Liver (tissue), 9 donors: ENCODE results near the gene LGI1. TPM values are rescaled to one million over a fixed set of nuclear protein-coding genes. Genes with fewer than 3 reads are reported as not detected.

Experiments
- DNase-seq: peaks from one replicate; pipeline ENCODE4 v3.0.0-alpha.2; 2017; ENCODE audit warnings: low spot score
- H3K27ac ChIP-seq, 2 donors: one replicate each; pipeline ENCODE4 v1.7.0; 2013; ENCODE audit warnings: inconsistent platforms in 2 of 2, low read length in 2 of 2, control low read depth in 1 of 2, low read depth in 1 of 2, mild to moderate bottlenecking in 1 of 2
- H3K27me3 ChIP-seq, 4 donors: one replicate each; pipeline versions ENCODE4 v1.6.1 to v1.7.0; 2013; ENCODE audit warnings: low read length in 3 of 4, inconsistent platforms in 1 of 4, mild to moderate bottlenecking in 1 of 4, moderate library complexity in 1 of 4; ENCODE audit not compliant: control insufficient read depth in 4 of 4, insufficient read depth in 4 of 4
- H3K36me3 ChIP-seq, 4 donors: one replicate each; pipeline versions ENCODE4 v1.6.1 to v1.7.0; 2013; ENCODE audit warnings: low read length in 3 of 4, mild to moderate bottlenecking in 3 of 4, low read depth in 1 of 4, moderate library complexity in 1 of 4; ENCODE audit not compliant: control insufficient read depth in 4 of 4, insufficient read depth in 3 of 4
- H3K4me1 ChIP-seq, 4 donors: one replicate each; pipeline versions ENCODE4 v1.6.1 to v1.7.0; 2013; ENCODE audit warnings: low read length in 3 of 4, mild to moderate bottlenecking in 3 of 4, moderate library complexity in 1 of 4; ENCODE audit not compliant: control insufficient read depth in 4 of 4, insufficient read depth in 4 of 4
- H3K4me3 ChIP-seq, 3 donors: one replicate each; pipeline versions ENCODE4 v1.6.1 to v1.7.0; 2013; ENCODE audit warnings: low read length in 3 of 3, control low read depth in 1 of 3, low read depth in 1 of 3, mild to moderate bottlenecking in 1 of 3
- H3K9ac ChIP-seq, 2 donors: one replicate each; pipeline ENCODE4 v1.7.0; 2013; ENCODE audit warnings: low read length in 2 of 2, mild to moderate bottlenecking in 2 of 2, moderate library complexity in 2 of 2, control low read depth in 1 of 2, low read depth in 1 of 2
- H3K9me3 ChIP-seq, 4 donors: one replicate each; pipeline versions ENCODE4 v1.6.1 to v1.7.0; 2013; ENCODE audit warnings: low read length in 3 of 4; ENCODE audit not compliant: control insufficient read depth in 4 of 4
- ATF3 ChIP-seq: IDR thresholded peaks from 2 replicates; pipeline ENCODE4 v1.6.1; 2016; ENCODE audit warnings: antibody characterized with exemption
- CTCF ChIP-seq: fragments of 150-350 bp; IDR thresholded peaks from 2 replicates; pipeline ENCODE4 v1.5.1; 2017; ENCODE audit warnings: improper control_type of control experiment, low read depth, low read length; ENCODE audit not compliant: missing input control
- EGR1 ChIP-seq, 2 donors: IDR thresholded peaks; 2 replicates each; pipeline ENCODE4 v1.6.1; 2016 to 2018; ENCODE audit warnings: antibody characterized with exemption in 2 of 2, low read depth in 2 of 2
- FOXA1 ChIP-seq: IDR thresholded peaks from 2 replicates; pipeline ENCODE4 v1.6.1; 2016; ENCODE audit warnings: antibody characterized with exemption
- FOXA2 ChIP-seq: IDR thresholded peaks from 2 replicates; pipeline ENCODE4 v1.6.1; 2016; ENCODE audit warnings: antibody characterized with exemption
- GABPA ChIP-seq, 2 donors: IDR thresholded peaks in 1 of 2; conservative IDR thresholded peaks in 1 of 2; 2 replicates each; pipeline ENCODE4 v1.6.1; 2016; ENCODE audit warnings: antibody characterized with exemption in 2 of 2, mild to moderate bottlenecking in 1 of 2, moderate library complexity in 1 of 2
- HNF4A ChIP-seq, 2 donors: conservative IDR thresholded peaks; 2 replicates each; pipeline ENCODE4 v1.6.1; 2016; ENCODE audit warnings: antibody characterized with exemption in 2 of 2, mild to moderate bottlenecking in 2 of 2
- HNF4G ChIP-seq: IDR thresholded peaks from 2 replicates; pipeline ENCODE4 v1.6.1; 2016; ENCODE audit warnings: antibody characterized with exemption
- JUND ChIP-seq, 2 donors: IDR thresholded peaks; 2 replicates each; pipeline ENCODE4 v1.6.1; 2016; ENCODE audit warnings: antibody characterized with exemption in 2 of 2
- MAX ChIP-seq: IDR thresholded peaks from 2 replicates; pipeline ENCODE4 v1.6.1; 2016; ENCODE audit warnings: antibody characterized with exemption
- NR2F2 ChIP-seq: IDR thresholded peaks from 2 replicates; pipeline ENCODE4 v1.6.1; 2016; ENCODE audit warnings: antibody characterized with exemption
- RAD21 ChIP-seq, 2 donors: IDR thresholded peaks; 2 replicates each; pipeline ENCODE4 v1.6.1; 2016; ENCODE audit warnings: antibody characterized with exemption in 2 of 2, mild to moderate bottlenecking in 2 of 2
- REST ChIP-seq: IDR thresholded peaks from 2 replicates; pipeline ENCODE4 v1.6.1; 2016; ENCODE audit warnings: antibody characterized with exemption, mild to moderate bottlenecking
- RXRA ChIP-seq, 2 donors: IDR thresholded peaks; 2 replicates each; pipeline ENCODE4 v1.6.1; 2017 to 2018; ENCODE audit warnings: antibody characterized with exemption in 2 of 2, mild to moderate bottlenecking in 1 of 2
- SP1 ChIP-seq: IDR thresholded peaks from 2 replicates; pipeline ENCODE4 v1.6.1; 2018; ENCODE audit warnings: antibody characterized with exemption, mild to moderate bottlenecking
- TAF1 ChIP-seq: conservative IDR thresholded peaks from 2 replicates; pipeline ENCODE4 v1.6.1; 2016; ENCODE audit warnings: antibody characterized with exemption, mild to moderate bottlenecking
- YY1 ChIP-seq: IDR thresholded peaks from 2 replicates; pipeline ENCODE4 v1.6.1; 2016; ENCODE audit warnings: antibody characterized with exemption, mild to moderate bottlenecking
- ZBTB33 ChIP-seq: IDR thresholded peaks from 2 replicates; pipeline ENCODE4 v1.6.1; 2016; ENCODE audit warnings: antibody characterized with exemption
- WGBS: extraction: QIAGEN DNeasy Blood & Tissue Kit; methylation state at CpG from one replicate; pipeline ENCODE4 v1.1.7; 2013; 5-methylcytosine and 5-hydroxymethylcytosine counted together
- polyA plus RNA-seq, 2 donors: library from polyadenylated mRNA; stranded (reverse) in 1 of 2; unstranded in 1 of 2; fragments of 200-250 nt in 1 of 2; fragments of >200 nt in 1 of 2; fragmentation: Nextera tagmentation in 1 of 2; extraction: Ambion mirVana in 1 of 2; gene quantifications; one replicate each; pipeline versions ENCODE4 v1.2.1 to v1.2.3, GENCODE V29; 2013 to 2015
- total RNA-seq, 2 donors: library from RNA; depleted of rRNA; stranded (reverse); fragments of >200 nt; gene quantifications; one replicate each; pipeline ENCODE4 v1.2.3, GENCODE V29; 2014
- donor health status: healthy.
- donor health status: healthy.
- donor health status: healthy.
- donor health status: healthy.
- donor health status: healthy.

LGI1 gene
- total and polyA plus RNA-seq, 4 donors, result 0.28 to 1.2 (median 1.1) TPM; not detected in 1

GRCh38 chr10:93819520-93819919 lies 61.8 kb downstream of the LGI1 start:
- Histone ChIP-seq H3K27ac (no peak overlapping the region), H3K9me3 (no peaks in the 10 kb centered on the region)

More at GRCh38 chr10:93819520-93819919, 61.8 kb downstream of the LGI1 start:
- Histone ChIP-seq H3K4me1 (peaks cover 0 to 7% (median 4%) of the 10 kb centered on the region in 4 donors), H3K36me3 (no peaks in the 10 kb centered on the region), H3K9ac (no peak overlapping the region), H3K4me3 (no peak overlapping the region), H3K27me3 (peaks cover 0 to 4% (median 0%) of the 10 kb centered on the region in 4 donors)
- WGBS, result 80% methylated on average over 4 of the region's 4 CpGs
- DNase-seq, result no peak
- TF ChIP-seq CTCF (no peak), HNF4G (no peak), RAD21 (IDR thresholded peaks at IDR 0.05) (no peak), ZBTB33 (no peak), JUND (IDR thresholded peaks at IDR 0.05) (no peak), HNF4A (conservative IDR thresholded peaks at IDR 0.05) (no peak), SP1 (no peak), REST (no peak), ATF3 (no peak), FOXA2 (no peak), MAX (no peak), YY1 (no peak), RXRA (IDR thresholded peaks at IDR 0.05) (no peak), GABPA (IDR thresholded peaks at IDR 0.05 in 1 of 2, conservative IDR thresholded peaks at IDR 0.05 in 1 of 2) (no peak), TAF1 (no peak), EGR1 (IDR thresholded peaks at IDR 0.05; ENCODE audit: low read depth in 2 of 2) (no peak), FOXA1 (no peak), NR2F2 (no peak)
